Mucosa of descending colon (tissue), 3 donors: ENCODE measurements around the gene NEMP2. TPM values are rescaled to one million over a fixed set of nuclear protein-coding genes. Genes with fewer than 3 reads are reported as not detected.

ENCODE experiments used
- ATAC-seq: fragments of 200-7000 bp; cut with Tn5 transposase; one replicate; pipeline ENCODE4 v1.9.1; 2020; ENCODE audit warnings: mild to moderate bottlenecking, moderate library complexity
- DNase-seq, 3 donors: peaks; one replicate each; pipeline ENCODE4 v3.0.0-alpha.2; 2020
- H3K36me3 ChIP-seq: fragments of 200-600 bp; one replicate; pipeline ENCODE4 v1.8.0; 2021; ENCODE audit warnings: low read depth, mild to moderate bottlenecking
- H3K4me1 ChIP-seq: fragments of 200-600 bp; one replicate; pipeline ENCODE4 v1.8.0; 2021; ENCODE audit warnings: low read depth, mild to moderate bottlenecking
- H3K4me3 ChIP-seq: fragments of 200-600 bp; one replicate; pipeline ENCODE4 v1.8.0; 2021; ENCODE audit warnings: mild to moderate bottlenecking
- H3K9me3 ChIP-seq: fragments of 200-600 bp; one replicate; pipeline ENCODE4 v1.8.0; 2021; ENCODE audit warnings: mild to moderate bottlenecking
- intact Hi-C, 2 donors: fragments of 100-400 bp; cut with DNase I in 1 of 2; cut with micrococcal nuclease in 1 of 2; formaldehyde crosslinking; loops; one replicate each; pipeline versions ENCODE4 v1.11.0 to v1.11.1; 2022; cut with DNase I, micrococcal nuclease
- total RNA-seq, 3 donors: library from RNA; stranded (reverse); fragmentation: NEBNext Ultra II Directional in 2 of 3; extraction: Animal tissue kit (Norgen Biotek cat#: 25700) in 2 of 3; gene quantifications; one replicate each; pipeline versions ENCODE4 v1.2.1 to v1.2.4, GENCODE V29; 2021 to 2023
- TF ChIP-seq, protein P1 (sequence below): fragments of 200-600 bp; IDR thresholded peaks from one replicate; pipeline ENCODE4 v1.8.0; 2022; ENCODE audit warnings: antibody characterized with exemption, mild to moderate bottlenecking
- donor health status: DM: no; HTN: no; CAD: no; lungs with moderate emphysema.
- donor health status: DM: no; HTN: no; CAD: no.
- donor health status: DM: no; HTN: yes; CAD: no.

NEMP2 gene
- total RNA-seq, 3 donors from 2014 or later: 1.7 to 4.1 (median 4.0) TPM

DNA sequence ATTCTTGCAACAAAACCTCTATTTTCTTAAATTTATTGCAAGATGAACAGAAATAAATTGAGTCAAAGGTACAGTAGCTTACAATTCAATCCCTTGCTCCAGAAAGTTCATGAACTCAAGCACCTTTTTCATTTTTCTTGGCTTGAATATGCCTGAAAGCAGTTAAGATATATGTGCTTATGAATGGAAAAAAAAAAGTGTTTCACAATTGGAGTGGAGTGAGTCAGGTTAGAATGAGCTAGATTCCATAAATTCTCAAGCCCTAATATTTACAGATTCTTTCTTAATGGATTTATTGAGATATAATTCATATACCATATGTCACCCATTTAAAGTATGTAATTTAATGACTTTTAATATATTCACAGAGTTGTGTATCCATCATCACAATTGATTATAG, 39.6 kb upstream of the NEMP2 start:
- TF ChIP-seq, protein P1, sequence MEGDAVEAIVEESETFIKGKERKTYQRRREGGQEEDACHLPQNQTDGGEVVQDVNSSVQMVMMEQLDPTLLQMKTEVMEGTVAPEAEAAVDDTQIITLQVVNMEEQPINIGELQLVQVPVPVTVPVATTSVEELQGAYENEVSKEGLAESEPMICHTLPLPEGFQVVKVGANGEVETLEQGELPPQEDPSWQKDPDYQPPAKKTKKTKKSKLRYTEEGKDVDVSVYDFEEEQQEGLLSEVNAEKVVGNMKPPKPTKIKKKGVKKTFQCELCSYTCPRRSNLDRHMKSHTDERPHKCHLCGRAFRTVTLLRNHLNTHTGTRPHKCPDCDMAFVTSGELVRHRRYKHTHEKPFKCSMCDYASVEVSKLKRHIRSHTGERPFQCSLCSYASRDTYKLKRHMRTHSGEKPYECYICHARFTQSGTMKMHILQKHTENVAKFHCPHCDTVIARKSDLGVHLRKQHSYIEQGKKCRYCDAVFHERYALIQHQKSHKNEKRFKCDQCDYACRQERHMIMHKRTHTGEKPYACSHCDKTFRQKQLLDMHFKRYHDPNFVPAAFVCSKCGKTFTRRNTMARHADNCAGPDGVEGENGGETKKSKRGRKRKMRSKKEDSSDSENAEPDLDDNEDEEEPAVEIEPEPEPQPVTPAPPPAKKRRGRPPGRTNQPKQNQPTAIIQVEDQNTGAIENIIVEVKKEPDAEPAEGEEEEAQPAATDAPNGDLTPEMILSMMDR: no peak
- intact Hi-C loops: no loop called here
- DNase-seq (no peak), ATAC-seq (no peak)
- H3K36me3 ChIP-seq: no peaks in the 10 kb centered on the region
- H3K4me3 ChIP-seq: no peak overlapping the region
- peaks cover 20% of the 10 kb centered on the region for H3K4me1 ChIP-seq
- no peaks in the 10 kb centered on the region for H3K9me3 ChIP-seq

GRCh38 chr2:190572246-190572645, 37.7 kb upstream of the NEMP2 start:
- DNase-seq: no peak
- no peaks in the 10 kb centered on the region for H3K36me3 ChIP-seq
- no peak for ATAC-seq
- no peak overlapping the region for H3K4me3 ChIP-seq
- TF ChIP-seq, protein P1: no peak
- intact Hi-C loops: no loop called here
- H3K9me3 ChIP-seq: peaks cover 9% of the 10 kb centered on the region
- peaks cover 3% of the 10 kb centered on the region for H3K4me1 ChIP-seq

DNA sequence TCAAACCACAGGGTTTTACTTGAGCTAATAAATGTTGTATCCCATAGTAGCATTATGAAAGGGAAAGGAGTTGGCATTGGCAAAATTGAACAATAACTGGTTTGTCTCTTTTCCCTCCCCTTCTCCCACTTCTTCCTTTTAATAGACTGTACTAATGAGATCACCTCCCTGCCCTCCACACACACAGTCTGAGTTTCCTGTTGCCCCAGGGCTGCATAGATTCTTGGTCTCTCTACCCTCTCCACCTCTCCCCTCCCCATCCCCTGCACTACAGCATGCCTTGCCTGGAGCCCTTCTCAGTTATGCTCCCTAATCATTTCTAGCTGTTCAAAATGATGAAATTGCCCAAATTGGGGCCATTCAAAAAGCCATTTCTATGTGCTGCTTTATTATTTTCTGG, 37.2 kb upstream of the NEMP2 start:
- Histone ChIP-seq H3K4me3 (no peak overlapping the region), H3K4me1 (peaks cover 3% of the 10 kb centered on the region), H3K36me3 (no peaks in the 10 kb centered on the region), H3K9me3 (peaks cover 10% of the 10 kb centered on the region)
- intact Hi-C loops: no loop called here
- DNase-seq (no peak), ATAC-seq (no peak)
- TF ChIP-seq, protein P1: no peak

- DNase-seq (no peak), ATAC-seq (no peak)
- TF ChIP-seq, protein P1: no peak
- peaks cover 10% of the 10 kb centered on the region for H3K9me3 ChIP-seq
- intact Hi-C loops: no loop called here
- H3K36me3 ChIP-seq: no peaks in the 10 kb centered on the region
- H3K4me3 ChIP-seq: no peak overlapping the region
- no peaks in the 10 kb centered on the region for H3K4me1 ChIP-seq
These were observed 36.3 kb upstream of the NEMP2 start for GRCh38 chr2:190570871-190571270.

DNA sequence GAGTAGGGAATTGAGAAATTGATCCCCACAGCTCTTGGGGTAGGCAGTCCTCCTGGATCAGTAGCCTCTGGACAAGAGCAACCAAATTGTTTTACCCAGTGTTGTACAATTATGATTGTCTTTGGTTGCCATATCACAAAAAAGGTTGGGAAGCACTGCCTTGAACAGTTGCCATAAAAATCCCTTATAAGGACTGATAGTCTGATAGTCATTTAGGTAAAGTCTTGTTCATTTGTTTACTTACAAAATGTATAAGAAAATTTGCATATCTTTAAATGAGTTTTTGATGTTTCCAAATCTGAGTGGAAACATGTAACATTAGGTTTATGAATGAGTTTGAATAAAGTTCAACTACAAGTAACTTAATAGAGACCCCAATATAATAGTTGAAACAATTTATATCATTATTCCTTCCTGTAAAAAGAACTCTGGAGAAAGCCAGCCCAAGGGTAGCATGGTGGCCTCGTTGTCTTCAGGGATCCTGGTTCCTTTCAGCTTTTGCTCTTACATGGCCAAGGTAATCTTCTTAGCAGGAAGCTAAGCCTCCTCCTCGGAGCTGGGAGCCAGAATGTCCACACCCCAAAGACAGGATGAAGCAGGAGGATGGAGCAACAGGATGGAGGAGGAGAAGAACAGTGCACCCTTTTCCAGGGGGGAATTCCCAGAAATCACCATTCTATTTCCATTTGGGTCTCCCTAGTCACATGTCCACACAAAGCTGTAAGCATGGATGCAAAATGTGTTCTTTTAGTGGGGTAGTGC, 35.7 kb upstream of the NEMP2 start:
- peaks cover 10% of the 10 kb centered on the region for H3K9me3 ChIP-seq
- ATAC-seq (peak; percentile 14), DNase-seq (no peak)
- TF ChIP-seq, protein P1: no peak
- H3K36me3 ChIP-seq: no peaks in the 10 kb centered on the region
- H3K4me3 ChIP-seq: no peak overlapping the region
- intact Hi-C loops: no loop called here
- H3K4me1 ChIP-seq: no peaks in the 10 kb centered on the region
